Fibroblast of pulmonary artery (primary cell): ENCODE data around the gene RANBP17.
A peak's percentile ranks its signal among the peaks of the same experiment; 100 is the strongest.
"Not testable (repeated sequence)": the region's sequence is repeated elsewhere in the genome, so short reads cannot be mapped to it uniquely, and the experiment has no call there.

Experiments used
- DNase-seq: peaks from one replicate; pipeline ENCODE4 v3.0.0-alpha.2; 2010; ENCODE audit warnings: low read depth
- H3K4me3 ChIP-seq: replicated peaks from 2 replicates; pipeline ENCODE4 v1.5.1; 2011; ENCODE audit warnings: low read depth, mild to moderate bottlenecking, control low read depth, low read length, moderate library complexity
- TF ChIP-seq, protein P1 (sequence below): IDR thresholded peaks from 2 replicates; pipeline ENCODE4 v1.5.1; 2011; ENCODE audit warnings: mild to moderate bottlenecking, control low read depth, low read length, inconsistent platforms; ENCODE audit errors: missing control alignments

Gene RANBP17

DNA sequence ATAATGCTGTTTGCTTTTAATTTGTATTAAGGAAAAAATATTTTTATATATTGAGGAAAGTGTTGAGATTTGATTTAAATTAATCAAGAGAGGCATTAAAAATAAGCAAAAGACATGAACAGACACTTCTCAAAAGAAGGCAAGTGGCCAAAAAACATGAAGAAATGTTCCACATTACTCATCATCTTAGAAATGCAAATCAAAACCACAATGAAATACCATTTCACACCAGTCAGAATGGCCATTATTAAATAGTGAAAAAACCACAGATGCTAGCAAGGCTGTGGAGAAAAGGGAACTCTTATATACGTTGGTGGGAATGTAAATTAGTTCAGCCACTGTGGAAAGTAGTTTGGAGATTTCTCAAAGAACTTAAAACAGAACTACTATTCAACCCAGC, 45.9 kb downstream of the RANBP17 start:
- TF ChIP-seq, protein P1, sequence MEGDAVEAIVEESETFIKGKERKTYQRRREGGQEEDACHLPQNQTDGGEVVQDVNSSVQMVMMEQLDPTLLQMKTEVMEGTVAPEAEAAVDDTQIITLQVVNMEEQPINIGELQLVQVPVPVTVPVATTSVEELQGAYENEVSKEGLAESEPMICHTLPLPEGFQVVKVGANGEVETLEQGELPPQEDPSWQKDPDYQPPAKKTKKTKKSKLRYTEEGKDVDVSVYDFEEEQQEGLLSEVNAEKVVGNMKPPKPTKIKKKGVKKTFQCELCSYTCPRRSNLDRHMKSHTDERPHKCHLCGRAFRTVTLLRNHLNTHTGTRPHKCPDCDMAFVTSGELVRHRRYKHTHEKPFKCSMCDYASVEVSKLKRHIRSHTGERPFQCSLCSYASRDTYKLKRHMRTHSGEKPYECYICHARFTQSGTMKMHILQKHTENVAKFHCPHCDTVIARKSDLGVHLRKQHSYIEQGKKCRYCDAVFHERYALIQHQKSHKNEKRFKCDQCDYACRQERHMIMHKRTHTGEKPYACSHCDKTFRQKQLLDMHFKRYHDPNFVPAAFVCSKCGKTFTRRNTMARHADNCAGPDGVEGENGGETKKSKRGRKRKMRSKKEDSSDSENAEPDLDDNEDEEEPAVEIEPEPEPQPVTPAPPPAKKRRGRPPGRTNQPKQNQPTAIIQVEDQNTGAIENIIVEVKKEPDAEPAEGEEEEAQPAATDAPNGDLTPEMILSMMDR, result no peak
- DNase-seq, result peak; percentile 56

GRCh38 chr5:170913573-170913972, 51.8 kb downstream of the RANBP17 start:
- DNase-seq, result no peak
- H3K4me3 ChIP-seq, result no peak overlapping the region
- TF ChIP-seq, protein P1, result no peak

More for the DNA sequence above, 45.9 kb downstream of the RANBP17 start:
- H3K4me3 ChIP-seq, result no peak overlapping the region

DNA sequence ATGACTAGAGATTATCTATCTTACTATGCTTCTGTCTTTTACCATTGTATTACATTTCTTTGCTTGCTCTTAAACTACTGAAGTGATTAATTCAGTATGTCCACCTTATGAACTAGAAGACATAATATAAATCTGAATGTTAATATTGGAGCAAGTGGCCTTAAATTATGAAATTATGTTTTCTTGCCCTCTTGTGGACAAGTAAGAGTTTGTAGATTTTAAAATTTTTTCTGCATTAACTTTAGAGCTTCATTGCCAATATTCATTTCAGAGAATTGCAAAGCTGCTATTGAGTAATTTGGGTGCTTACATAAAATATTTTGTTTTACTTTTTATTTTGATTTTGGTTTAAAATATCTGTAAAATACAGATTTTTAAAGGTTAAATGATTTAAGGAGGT, 55.3 kb downstream of the RANBP17 start:
- DNase-seq, result peak; percentile 28
- no peak overlapping the region for H3K4me3 ChIP-seq
- TF ChIP-seq, protein P1, result peak; percentile 17

- H3K4me3 ChIP-seq, result no peak overlapping the region
- DNase-seq, result no peak
- TF ChIP-seq, protein P1, result no peak
Measured at GRCh38 chr5:170920196-170920595, 58.4 kb downstream of the RANBP17 start.

DNA sequence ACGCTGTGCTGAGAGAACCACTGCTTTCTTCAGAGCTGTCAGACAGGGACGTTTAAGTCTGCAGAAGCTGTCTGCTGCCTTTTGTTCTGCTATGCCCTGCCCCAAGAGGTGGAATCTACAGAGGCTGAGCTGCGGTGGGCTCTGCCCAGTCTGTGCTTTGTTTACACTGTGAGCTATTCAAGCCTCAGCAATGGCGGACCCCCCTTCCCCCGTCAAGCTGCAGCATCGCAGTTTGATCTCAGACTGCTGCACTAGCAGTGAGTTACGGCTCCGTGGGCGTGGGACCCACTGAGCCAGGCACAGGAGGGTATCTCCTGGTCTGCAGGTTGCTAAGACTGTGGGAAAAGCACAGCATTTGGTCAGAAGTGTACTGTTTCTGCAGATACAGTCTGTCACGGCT, 60.5 kb downstream of the RANBP17 start:
- H3K4me3 ChIP-seq, DNase-seq: not testable (repeated sequence)

- no peak for DNase-seq
- no peak overlapping the region for H3K4me3 ChIP-seq
- TF ChIP-seq, protein P1, result no peak
Measured at GRCh38 chr5:170923910-170924620, 62.2 kb downstream of the RANBP17 start.

DNA sequence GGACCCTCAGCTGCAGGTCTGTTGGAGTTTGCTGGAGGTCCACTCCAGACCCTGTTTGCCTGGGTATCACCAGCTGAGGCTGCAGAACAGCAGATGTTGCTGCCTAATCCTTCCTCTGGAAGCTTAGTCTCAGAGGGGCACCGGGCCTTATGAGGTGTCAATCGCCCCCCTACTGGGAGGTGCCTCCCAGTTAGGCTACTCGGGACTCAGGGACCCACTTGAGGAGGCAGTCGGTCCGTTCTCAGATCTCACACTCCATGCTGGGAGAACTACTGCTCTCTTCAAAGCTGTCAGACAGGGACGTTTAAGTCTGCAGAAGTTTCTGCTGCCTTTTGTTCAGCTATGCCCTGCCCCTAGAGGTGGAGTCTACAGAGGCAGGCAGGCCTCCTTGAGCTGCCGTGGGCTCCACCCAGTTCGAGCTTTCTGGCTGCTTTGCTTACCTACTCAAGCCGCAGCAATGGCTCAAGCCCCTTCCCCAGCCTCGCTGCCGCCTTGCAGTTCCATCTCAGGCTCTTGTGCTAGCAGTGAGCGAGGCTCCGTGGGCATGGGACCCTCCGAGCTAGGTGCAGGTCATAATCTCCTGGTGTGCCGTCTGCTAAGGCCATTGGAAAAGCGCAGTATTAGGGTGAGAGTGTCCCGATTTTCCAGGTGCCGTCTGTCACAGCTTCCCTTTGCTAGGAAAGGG, 73.9 kb downstream of the RANBP17 start:
- not testable (repeated sequence) for H3K4me3 ChIP-seq, DNase-seq

GRCh38 chr5:170937072-170937471, 75.3 kb downstream of the RANBP17 start:
- DNase-seq, result no peak
- TF ChIP-seq, protein P1, result no peak
- H3K4me3 ChIP-seq, result no peak overlapping the region
